HG03159 (cell line): ENCODE measurements around the gene ASGR2.
"Not testable (repeated sequence)": the region's sequence is repeated elsewhere in the genome, so short reads cannot be mapped to it uniquely, and the experiment has no call there.

Source experiments
- ATAC-seq: cut with Tn5 transposase; IDR thresholded peaks from one replicate; pipeline ENCODE4 v1.9.1; 2021; ENCODE audit warnings: mild to moderate bottlenecking, moderate library complexity; ENCODE audit not compliant: unreplicated experiment

ASGR2 gene

DNA sequence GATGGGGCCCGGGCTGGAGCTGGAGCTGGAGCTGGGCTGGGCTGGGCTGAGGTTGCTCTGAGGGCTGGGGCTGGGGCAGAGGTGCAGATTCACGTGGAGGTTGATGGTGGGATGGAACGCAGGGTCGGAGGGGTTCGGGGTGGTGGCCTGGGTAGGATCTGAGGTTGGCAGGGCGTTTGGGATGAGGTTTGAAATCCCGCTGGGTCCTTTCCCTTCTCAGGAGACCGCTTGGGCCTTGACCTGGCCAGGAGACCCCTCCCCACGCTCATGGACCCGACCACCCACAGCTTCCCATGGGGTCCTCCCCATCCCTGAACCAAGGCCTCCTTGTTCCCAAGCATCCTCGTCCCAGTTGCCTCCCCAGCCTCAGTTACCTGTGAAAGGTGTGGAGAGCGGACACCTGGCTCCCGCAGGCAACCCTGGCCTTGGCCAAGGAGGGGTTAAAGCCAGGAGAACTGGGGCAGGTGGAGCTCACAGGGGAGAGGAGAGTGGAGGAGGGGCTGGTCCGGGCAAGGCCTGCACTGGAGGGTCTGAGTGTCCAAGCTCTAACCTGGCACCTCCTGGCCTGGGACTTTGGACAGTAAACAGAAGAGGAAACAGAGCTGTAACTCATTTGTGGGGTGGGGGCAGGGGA lies at the start of gene ASGR2:
Gene ASGR2, minus strand, starts transcription at position 582 of the 634 bp plus-strand sequence. CDS start 582 bp downstream, outside the sequence.
- no peak for ATAC-seq

DNA sequence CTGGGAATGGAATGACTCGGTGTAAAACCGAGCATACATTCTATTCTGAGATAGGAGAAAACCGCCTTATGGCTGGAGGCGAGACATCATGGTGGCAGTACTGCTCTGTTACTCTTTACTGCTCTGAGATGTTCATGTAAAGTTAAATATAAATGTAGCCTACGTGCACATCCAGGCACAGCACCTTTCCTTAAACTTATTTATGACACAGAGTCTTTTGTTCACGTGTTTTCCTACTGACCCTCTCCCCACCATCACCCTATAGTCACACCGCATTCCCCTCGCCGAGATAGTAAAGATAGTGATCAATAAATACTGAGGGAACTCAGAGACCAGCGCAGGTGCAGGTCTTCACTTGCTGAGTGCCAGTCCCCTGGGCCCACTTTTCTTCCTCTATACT lies 44.9 kb upstream of the ASGR2 start:
- ATAC-seq = not testable (repeated sequence)

GRCh38 chr17:7158424-7158823 lies 43.8 kb upstream of the ASGR2 start:
- ATAC-seq = not testable (repeated sequence)

- ATAC-seq = no peak
These were observed 41.8 kb upstream of the ASGR2 start for GRCh38 chr17:7156342-7156940.

DNA sequence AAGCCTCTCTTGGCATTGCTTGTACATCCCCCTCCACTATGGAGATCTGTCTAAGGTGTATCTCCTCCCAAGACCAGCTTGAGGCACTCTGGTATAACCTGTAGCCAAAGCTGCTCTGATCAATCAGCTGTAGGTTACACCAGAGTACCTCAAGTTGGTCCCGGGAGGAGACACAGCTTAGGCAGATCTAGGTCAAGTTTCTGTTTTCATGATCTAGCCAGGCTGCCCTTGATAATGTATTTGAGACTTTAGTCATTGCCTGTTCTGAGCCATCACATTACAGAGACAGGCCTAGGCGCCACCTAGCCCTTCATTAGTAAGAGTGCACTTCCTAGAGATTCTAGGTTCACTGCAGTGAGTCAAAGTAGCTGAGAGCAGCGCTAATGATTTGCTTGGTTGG lies 33.1 kb upstream of the ASGR2 start:
- no peak for ATAC-seq

DNA sequence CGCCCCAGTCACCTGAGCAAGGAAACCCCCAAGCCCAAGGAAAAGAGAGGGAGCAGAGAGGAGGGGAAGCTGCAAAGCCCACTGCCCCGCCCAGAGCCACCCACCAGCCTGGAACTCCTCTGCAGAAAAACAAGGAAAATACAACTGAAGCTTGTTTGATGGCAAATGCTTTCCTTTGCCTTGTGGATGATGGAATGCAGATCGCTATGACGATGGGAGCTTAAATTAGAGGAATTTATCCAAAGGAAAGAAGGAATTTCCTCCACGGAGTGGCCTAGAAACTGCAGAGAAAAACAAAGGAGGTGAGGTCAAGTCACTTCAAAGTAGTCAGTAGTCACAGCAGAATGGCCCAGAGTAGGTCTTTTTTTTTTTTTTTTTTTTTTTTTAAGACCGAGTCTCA lies 31.5 kb upstream of the ASGR2 start:
- ATAC-seq = no peak

DNA sequence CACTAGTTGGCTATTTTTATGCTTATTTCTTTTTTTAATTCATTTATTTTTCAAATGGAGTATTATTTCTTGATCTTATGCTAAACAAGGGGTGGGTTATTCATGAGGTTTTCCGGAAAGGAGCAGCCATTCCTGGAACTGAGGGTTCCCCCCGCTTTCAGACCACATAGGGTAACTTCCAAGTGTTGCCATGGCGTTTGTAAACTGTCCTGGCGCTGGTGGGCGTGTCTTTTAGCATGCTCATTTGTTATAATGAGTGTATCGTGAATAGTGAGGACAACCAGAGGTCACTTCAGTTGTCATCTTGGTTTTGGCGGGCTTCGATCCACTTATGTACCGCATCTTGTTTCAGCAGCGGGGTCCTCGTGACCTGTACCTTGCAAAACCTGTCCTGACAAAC lies 29.6 kb upstream of the ASGR2 start:
- no peak for ATAC-seq

GRCh38 chr17:7141824-7142223 lies 27.2 kb upstream of the ASGR2 start:
- ATAC-seq = no peak

DNA sequence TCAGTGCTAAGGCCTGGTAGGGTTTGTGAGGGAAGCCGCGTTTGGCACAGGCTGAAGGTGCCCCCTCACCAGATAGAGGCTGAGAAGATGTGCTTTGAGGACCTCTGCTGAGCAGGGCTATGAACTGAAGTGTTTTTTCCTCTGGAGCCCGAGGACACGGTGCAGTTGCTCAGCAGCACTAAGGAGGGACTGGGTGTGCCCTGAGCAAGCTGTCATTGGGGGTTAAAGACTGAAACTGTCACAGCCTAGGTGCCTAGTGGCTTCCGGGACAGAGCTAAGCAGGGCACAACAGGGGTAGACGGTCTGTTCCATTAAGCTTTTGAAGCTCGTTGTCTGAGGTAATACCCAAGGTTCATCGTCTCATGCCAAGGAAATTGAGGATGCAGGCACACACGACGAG lies 24.8 kb upstream of the ASGR2 start:
- no peak for ATAC-seq

GRCh38 chr17:7138800-7139381 lies 24.3 kb upstream of the ASGR2 start:
- no peak for ATAC-seq

- ATAC-seq = no peak
These were observed 22.7 kb upstream of the ASGR2 start for GRCh38 chr17:7137171-7137943.

DNA sequence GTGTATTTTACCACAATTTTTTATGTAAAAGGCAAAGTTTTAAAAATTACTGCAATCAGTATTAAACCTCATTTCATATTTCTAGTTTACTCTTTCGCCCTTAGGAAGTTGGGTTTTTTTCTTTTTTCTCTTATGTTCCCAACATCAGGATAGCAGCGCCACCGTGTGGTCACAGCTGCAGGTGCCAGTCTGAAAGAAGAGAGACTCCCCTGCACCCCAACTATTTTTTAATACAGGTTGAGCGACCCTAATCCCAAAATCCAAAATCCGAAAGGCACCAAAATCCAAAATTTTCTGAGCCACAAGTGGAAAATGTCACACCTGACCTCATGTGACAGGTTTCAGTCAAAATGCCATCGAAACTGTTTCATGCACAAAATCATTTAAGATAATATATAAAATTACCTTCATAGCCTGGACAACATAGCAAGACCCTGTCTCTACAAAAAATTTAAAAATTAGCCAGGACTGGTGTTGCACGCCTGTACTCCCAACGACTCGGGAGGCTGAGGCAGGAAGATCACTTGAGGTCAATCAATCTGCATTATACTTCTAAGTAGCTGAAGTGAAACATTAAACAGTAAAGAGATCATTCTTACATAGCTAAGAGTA lies 21.8 kb upstream of the ASGR2 start:
- ATAC-seq = no peak

GRCh38 chr17:7133916-7134315 lies 19.3 kb upstream of the ASGR2 start:
- no peak for ATAC-seq

- ATAC-seq = no peak
These were observed 18.8 kb upstream of the ASGR2 start for GRCh38 chr17:7133424-7133823.

- ATAC-seq = peak; percentile 57
These were observed 18.0 kb upstream of the ASGR2 start for GRCh38 chr17:7132511-7133094.

GRCh38 chr17:7131423-7131791 lies 16.8 kb upstream of the ASGR2 start:
- ATAC-seq = no peak

GRCh38 chr17:7130621-7131422 lies 16.2 kb upstream of the ASGR2 start:
- ATAC-seq = no peak

- ATAC-seq = no peak
These were observed 14.7 kb upstream of the ASGR2 start for GRCh38 chr17:7129311-7129710.

DNA sequence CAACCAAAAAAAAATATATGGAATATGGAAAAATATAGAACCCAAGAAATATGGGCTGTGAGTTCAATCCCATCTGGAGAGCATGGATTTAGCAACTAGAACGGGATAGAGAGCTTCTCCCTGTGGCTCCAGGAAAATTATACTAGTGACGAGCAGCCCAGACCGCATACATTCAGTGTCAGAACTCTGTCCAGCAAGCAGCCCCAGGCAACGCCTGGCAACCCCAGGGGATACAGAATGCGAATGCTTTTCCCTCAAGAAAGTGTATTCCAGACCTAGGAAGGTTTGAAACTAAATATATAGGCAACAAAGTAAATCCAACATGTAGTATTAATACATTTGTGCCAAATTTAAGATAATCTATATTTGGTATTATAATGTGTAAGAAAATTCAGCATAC lies 13.5 kb upstream of the ASGR2 start:
- no peak for ATAC-seq

DNA sequence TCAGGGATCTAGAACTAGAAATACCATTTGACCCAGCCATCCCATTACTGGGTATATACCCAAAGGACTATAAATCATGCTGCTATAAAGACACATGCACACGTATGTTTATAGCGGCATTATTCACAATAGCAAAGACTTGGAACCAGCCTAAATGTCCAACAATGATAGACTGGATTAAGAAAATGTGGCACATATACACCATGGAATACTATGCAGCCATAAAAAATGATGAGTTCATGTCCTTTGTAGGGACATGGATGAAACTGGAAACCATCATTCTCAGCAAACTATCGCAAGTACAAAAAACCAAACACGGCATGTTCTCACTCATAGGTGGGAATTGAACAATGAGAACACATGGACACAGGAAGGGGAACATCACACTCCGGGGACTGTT lies 12.9 kb upstream of the ASGR2 start:
- not testable (repeated sequence) for ATAC-seq
